GM21367 (cell line): ENCODE measurements around the gene GLRX3.
"Not testable (repeated sequence)": the region's sequence is repeated elsewhere in the genome, so short reads cannot be mapped to it uniquely, and the experiment has no call there.

Experiments
- ATAC-seq: cut with Tn5 transposase; IDR thresholded peaks from one replicate; pipeline ENCODE4 v1.9.1; 2021; ENCODE audit not compliant: unreplicated experiment

Gene GLRX3

GRCh38 chr10:130136226-130137089, at the start of gene GLRX3:
TSS of gene GLRX3 (plus strand) at chr10:130136391. CDS start at chr10:130136421, 30 bp downstream.
- ATAC-seq = peak; percentile 75

- ATAC-seq = not testable (repeated sequence)
These were observed 45.6 kb upstream of the GLRX3 start for GRCh38 chr10:130090565-130090964.

- no peak for ATAC-seq
These were observed 36.8 kb upstream of the GLRX3 start for GRCh38 chr10:130099344-130099743.

- no peak for ATAC-seq
These were observed 30.5 kb upstream of the GLRX3 start for GRCh38 chr10:130105724-130106123.

- not testable (repeated sequence) for ATAC-seq
These were observed 28.0 kb upstream of the GLRX3 start for GRCh38 chr10:130108146-130108545.

- ATAC-seq = no peak
These were observed 27.1 kb upstream of the GLRX3 start for GRCh38 chr10:130108934-130109604.

GRCh38 chr10:130109796-130110245, 26.4 kb upstream of the GLRX3 start:
- no peak for ATAC-seq

GRCh38 chr10:130110246-130111112, 25.7 kb upstream of the GLRX3 start, which contains the start of gene C10orf143:
TSS of gene C10orf143 (minus strand) at chr10:130110830. CDS start at chr10:130110772, 58 bp downstream.
- peak; percentile 80 for ATAC-seq

- ATAC-seq = peak; percentile 83
These were observed 24.9 kb upstream of the GLRX3 start for GRCh38 chr10:130111113-130111851.

- no peak for ATAC-seq
These were observed 24.4 kb upstream of the GLRX3 start for GRCh38 chr10:130111852-130112180.

GRCh38 chr10:130112821-130113220, 23.4 kb upstream of the GLRX3 start:
- ATAC-seq = no peak

GRCh38 chr10:130116942-130117341, 19.2 kb upstream of the GLRX3 start:
- not testable (repeated sequence) for ATAC-seq

- not testable (repeated sequence) for ATAC-seq
These were observed 18.7 kb upstream of the GLRX3 start for GRCh38 chr10:130117535-130117934.

- no peak for ATAC-seq
These were observed 14.6 kb upstream of the GLRX3 start for GRCh38 chr10:130121486-130122079.

- peak; percentile 95 for ATAC-seq
These were observed 8.7 kb upstream of the GLRX3 start for GRCh38 chr10:130127364-130128061.

GRCh38 chr10:130128062-130128781, 8.0 kb upstream of the GLRX3 start:
- no peak for ATAC-seq

GRCh38 chr10:130128922-130129321, 7.3 kb upstream of the GLRX3 start:
- no peak for ATAC-seq

- ATAC-seq = peak; percentile 17
These were observed 440 bp upstream of the GLRX3 start for GRCh38 chr10:130135676-130136225.

- no peak for ATAC-seq
These were observed 878 bp downstream of the GLRX3 start for GRCh38 chr10:130137090-130137448.
